Suprapubic skin (tissue), 4 donors: ENCODE measurements around the gene RCN1. TPM values are rescaled to one million over a fixed set of nuclear protein-coding genes. Genes with fewer than 3 reads are reported as not detected.

Experiments
- DNase-seq, 2 donors: peaks; one replicate each; pipeline ENCODE4 v3.0.0-alpha.2; 2019; ENCODE audit warnings: low spot score in 2 of 2
- H3K27ac ChIP-seq: fragments of 200-600 bp; sonication (generic); one replicate; pipeline ENCODE4 v1.5.1; 2019
- H3K27me3 ChIP-seq: fragments of 200-600 bp; sonication (generic); one replicate; pipeline ENCODE4 v1.5.1; 2019
- H3K36me3 ChIP-seq: fragments of 200-600 bp; sonication (generic); one replicate; pipeline ENCODE4 v1.5.1; 2019
- H3K4me1 ChIP-seq: fragments of 200-600 bp; sonication (generic); one replicate; pipeline ENCODE4 v1.5.1; 2019
- H3K4me3 ChIP-seq: fragments of 200-600 bp; sonication (generic); one replicate; pipeline ENCODE4 v1.5.1; 2019; ENCODE audit warnings: mild to moderate bottlenecking
- H3K9me3 ChIP-seq: fragments of 200-600 bp; sonication (generic); one replicate; pipeline ENCODE4 v1.5.1; 2019
- EP300 ChIP-seq: sonication (generic); formaldehyde crosslinking; IDR thresholded peaks from one replicate; pipeline ENCODE4 v1.6.1; 2017; ENCODE audit warnings: antibody characterized with exemption
- POLR2A ChIP-seq, 2 donors: fragments of 450-650 bp; IDR thresholded peaks; one replicate each; pipeline ENCODE4 v1.6.1; 2017; ENCODE audit warnings: antibody characterized with exemption in 2 of 2, mild to moderate bottlenecking in 2 of 2, moderate library complexity in 2 of 2
- POLR2AphosphoS5 ChIP-seq, 3 donors: sonication (generic); formaldehyde crosslinking; IDR thresholded peaks; one replicate each; pipeline ENCODE4 v1.6.1; 2017; ENCODE audit warnings: antibody characterized with exemption in 3 of 3
- WGBS: methylation state at CpG from one replicate; pipeline ENCODE4 v1.1.5; 2018; 5-methylcytosine and 5-hydroxymethylcytosine counted together
- total RNA-seq, 4 donors: library from RNA; depleted of rRNA; stranded (reverse); fragments of >200 nt; gene quantifications; one replicate each; pipeline ENCODE4 v1.1.0, GENCODE V29; 2016
- TF ChIP-seq, protein P1 (sequence below), 2 donors: fragments of 200-600 bp in 1 of 2; fragments of 450-650 bp in 1 of 2; sonication (generic) in 1 of 2; IDR thresholded peaks; one replicate each; pipeline ENCODE4 v1.5.1; 2016 to 2019; ENCODE audit warnings: antibody characterized with exemption in 2 of 2, mild to moderate bottlenecking in 1 of 2, moderate library complexity in 1 of 2

RCN1 gene
- total RNA-seq, 4 donors from 2014 or later, result 19.7 to 29.0 (median 27.2) TPM

DNA sequence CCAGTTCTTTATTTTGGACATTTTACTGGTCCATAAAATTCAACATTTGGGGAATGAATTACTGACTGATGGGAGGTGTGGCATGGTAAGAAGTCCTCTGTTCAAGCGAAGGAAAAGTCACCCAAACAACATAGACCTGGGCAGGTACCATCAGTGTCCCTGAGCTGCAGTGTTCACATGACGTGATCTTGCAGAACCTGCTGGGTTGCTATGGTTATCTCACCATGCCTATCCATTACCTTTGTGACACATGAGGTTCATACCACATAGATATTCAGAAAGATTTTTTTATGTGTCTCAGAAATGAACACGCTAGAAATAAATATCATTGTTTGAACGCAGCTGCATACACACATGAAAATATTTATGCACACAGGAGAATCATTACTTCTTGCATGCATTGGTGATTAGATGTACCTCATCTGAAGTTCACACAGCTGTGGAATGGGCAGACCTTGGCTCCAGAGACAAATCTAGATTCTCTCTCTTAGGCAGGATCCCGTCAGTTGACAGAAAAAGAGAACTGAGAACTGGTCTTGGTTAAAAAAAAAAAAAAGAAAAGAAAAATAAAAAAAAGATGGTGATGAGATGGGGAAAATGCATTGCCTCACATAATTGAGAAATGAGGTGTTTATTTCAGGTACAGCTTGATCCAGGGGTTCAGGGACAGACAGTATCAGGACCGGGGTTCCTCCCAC is 21.4 kb upstream of the RCN1 start:
- H3K4me1 ChIP-seq, result no peaks in the 10 kb centered on the region
- WGBS, result 64% methylated on average over 6 of the region's 6 CpGs
- peaks cover 41% of the 10 kb centered on the region for H3K27me3 ChIP-seq
- no peak overlapping the region for H3K4me3 ChIP-seq
- H3K27ac ChIP-seq, result no peak overlapping the region
- H3K36me3 ChIP-seq, result no peaks in the 10 kb centered on the region
- DNase-seq, result no peak
- no peaks in the 10 kb centered on the region for H3K9me3 ChIP-seq
- TF ChIP-seq POLR2AphosphoS5 (IDR thresholded peaks at IDR 0.05), result no peak
- no peak for TF ChIP-seq POLR2A (IDR thresholded peaks at IDR 0.05)
- no peak for TF ChIP-seq EP300
- TF ChIP-seq, protein P1, sequence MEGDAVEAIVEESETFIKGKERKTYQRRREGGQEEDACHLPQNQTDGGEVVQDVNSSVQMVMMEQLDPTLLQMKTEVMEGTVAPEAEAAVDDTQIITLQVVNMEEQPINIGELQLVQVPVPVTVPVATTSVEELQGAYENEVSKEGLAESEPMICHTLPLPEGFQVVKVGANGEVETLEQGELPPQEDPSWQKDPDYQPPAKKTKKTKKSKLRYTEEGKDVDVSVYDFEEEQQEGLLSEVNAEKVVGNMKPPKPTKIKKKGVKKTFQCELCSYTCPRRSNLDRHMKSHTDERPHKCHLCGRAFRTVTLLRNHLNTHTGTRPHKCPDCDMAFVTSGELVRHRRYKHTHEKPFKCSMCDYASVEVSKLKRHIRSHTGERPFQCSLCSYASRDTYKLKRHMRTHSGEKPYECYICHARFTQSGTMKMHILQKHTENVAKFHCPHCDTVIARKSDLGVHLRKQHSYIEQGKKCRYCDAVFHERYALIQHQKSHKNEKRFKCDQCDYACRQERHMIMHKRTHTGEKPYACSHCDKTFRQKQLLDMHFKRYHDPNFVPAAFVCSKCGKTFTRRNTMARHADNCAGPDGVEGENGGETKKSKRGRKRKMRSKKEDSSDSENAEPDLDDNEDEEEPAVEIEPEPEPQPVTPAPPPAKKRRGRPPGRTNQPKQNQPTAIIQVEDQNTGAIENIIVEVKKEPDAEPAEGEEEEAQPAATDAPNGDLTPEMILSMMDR (IDR thresholded peaks at IDR 0.05), result no peak

DNA sequence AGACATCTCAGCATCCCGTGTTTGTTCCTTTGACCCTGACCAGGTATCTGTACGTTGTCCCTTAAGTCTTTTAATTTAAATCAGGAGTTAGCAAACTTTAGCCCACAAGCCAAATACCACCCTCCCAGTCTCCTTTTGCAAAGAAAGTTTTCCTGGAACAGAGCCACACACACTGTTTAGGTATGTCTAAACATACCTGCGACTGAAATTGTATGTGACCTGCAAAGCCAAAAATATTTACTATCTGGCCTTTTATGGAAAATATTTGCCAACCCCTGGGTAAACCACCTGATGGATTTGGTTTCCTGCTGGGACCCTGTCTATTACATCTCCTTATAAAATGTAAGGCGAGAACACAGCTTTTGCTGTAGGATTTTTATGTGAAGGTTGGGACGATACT is 20.2 kb upstream of the RCN1 start:
- Histone ChIP-seq H3K36me3 (no peaks in the 10 kb centered on the region), H3K4me3 (no peak overlapping the region), H3K9me3 (no peaks in the 10 kb centered on the region), H3K4me1 (no peaks in the 10 kb centered on the region), H3K27ac (no peak overlapping the region), H3K27me3 (peaks cover 38% of the 10 kb centered on the region)
- WGBS, result 65% methylated on average over 5 of the region's 5 CpGs
- TF ChIP-seq POLR2A (IDR thresholded peaks at IDR 0.05) (no peak), POLR2AphosphoS5 (IDR thresholded peaks at IDR 0.05) (no peak), EP300 (no peak)
- no peak for DNase-seq

DNA sequence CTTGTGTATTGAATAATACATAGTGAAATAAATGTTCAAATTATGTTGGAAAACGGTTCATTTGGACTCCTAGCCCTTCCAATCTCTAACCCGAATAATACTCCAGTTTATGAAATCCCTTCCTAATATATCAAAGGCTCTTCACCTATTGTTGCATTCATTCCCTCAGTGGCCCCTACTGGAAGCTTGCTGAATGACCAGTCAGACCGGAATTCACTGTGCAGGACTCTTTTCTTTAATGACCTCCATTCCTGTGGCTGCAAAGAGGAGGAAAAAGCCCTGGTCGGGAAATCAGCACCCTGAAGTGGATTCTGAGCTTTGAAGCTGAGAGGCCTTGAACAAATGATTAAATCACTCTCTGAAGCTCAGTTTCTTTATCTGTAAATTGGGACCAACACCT is 19.1 kb upstream of the RCN1 start:
- TF ChIP-seq EP300 (no peak), POLR2AphosphoS5 (IDR thresholded peaks at IDR 0.05) (no peak), POLR2A (IDR thresholded peaks at IDR 0.05) (no peak)
- TF ChIP-seq, protein P1 (IDR thresholded peaks at IDR 0.05), result no peak
- Histone ChIP-seq H3K27me3 (peaks cover 34% of the 10 kb centered on the region), H3K27ac (no peak overlapping the region), H3K4me1 (no peaks in the 10 kb centered on the region), H3K9me3 (no peaks in the 10 kb centered on the region), H3K36me3 (no peaks in the 10 kb centered on the region), H3K4me3 (no peak overlapping the region)
- no peak for DNase-seq
- 63% methylated on average over 4 of the region's 4 CpGs for WGBS

DNA sequence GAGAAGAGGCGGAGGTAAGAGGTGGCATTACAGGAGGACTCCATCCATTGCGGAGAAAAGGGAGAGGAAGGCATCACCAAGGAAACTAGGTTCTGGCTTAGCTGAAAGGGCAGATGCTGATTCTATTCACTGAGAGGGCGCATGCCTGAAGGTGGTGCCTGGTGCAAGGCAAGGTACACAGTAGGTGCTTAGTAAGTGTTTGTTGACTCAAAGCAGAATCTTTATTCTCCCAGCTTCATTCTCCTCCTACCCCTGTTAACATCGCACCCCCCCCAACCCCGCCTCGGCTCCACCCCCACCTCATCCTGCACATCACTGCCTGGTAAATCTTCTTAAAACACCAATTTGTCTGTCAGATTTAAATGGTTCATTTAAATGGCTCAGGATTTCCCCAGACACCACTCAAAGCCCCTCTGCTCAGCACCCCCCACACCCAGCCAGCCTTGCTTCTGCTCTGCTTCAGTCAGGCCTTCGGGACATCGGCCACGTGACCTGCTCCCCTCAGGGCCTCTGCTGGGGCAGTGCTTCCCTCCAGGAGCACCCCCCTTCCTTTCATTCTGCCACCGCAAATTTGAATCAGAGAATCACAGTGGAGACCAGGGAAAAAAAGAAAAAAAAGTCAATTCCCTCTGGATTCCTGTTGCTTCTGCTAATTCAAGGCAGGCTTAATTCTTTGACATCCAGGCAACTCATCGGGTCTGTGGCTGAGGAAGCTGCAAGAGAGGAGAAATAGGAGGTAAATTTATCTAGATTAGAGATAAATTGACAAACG is 17.8 kb upstream of the RCN1 start:
- H3K27me3 ChIP-seq, result peaks cover 28% of the 10 kb centered on the region
- no peak for DNase-seq
- no peak overlapping the region for H3K27ac ChIP-seq
- no peaks in the 10 kb centered on the region for H3K36me3 ChIP-seq
- H3K4me1 ChIP-seq, result no peaks in the 10 kb centered on the region
- H3K4me3 ChIP-seq, result no peak overlapping the region
- TF ChIP-seq EP300 (no peak), POLR2AphosphoS5 (IDR thresholded peaks at IDR 0.05) (no peak), POLR2A (IDR thresholded peaks at IDR 0.05) (no peak)
- TF ChIP-seq, protein P1 (IDR thresholded peaks at IDR 0.05), result no peak
- 54% methylated on average over 12 of the region's 12 CpGs for WGBS
- no peaks in the 10 kb centered on the region for H3K9me3 ChIP-seq

DNA sequence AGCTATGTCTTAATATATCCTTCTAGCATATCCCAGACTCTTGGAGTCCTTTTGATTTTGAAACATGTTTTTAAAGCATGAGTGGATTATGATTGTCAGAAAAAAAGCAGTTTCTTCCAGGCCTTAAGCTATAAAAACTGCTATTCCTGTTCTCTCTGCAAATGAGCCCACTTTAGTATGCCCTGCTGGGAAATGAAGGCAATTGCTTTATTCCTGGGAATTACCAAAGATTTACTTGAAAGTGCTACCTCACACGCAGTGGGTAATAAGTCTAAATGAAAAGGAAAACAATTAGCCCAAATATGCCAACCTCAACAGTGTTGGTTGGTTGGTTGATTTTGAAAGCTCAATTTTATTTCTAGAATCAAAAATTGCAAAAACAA is 17.2 kb upstream of the RCN1 start:
- Histone ChIP-seq H3K4me3 (no peak overlapping the region), H3K4me1 (no peaks in the 10 kb centered on the region), H3K9me3 (no peaks in the 10 kb centered on the region), H3K36me3 (no peaks in the 10 kb centered on the region), H3K27me3 (peaks cover 22% of the 10 kb centered on the region), H3K27ac (no peak overlapping the region)
- 88% methylated on average over 1 of the region's 1 CpG for WGBS
- TF ChIP-seq, protein P1 (IDR thresholded peaks at IDR 0.05), result no peak
- TF ChIP-seq POLR2AphosphoS5 (IDR thresholded peaks at IDR 0.05), result no peak
- TF ChIP-seq POLR2A (IDR thresholded peaks at IDR 0.05), result no peak
- no peak for TF ChIP-seq EP300
- no peak for DNase-seq
